Sigmoid colon (tissue), 7 donors: ENCODE data around the gene BHLHE41. TPM values are rescaled to one million over a fixed set of nuclear protein-coding genes. Genes with fewer than 3 reads are reported as not detected.

Experiments
- DNase-seq: peaks from one replicate; pipeline ENCODE4 v3.0.0-alpha.2; 2019
- H3K27ac ChIP-seq, 4 donors: fragments of 200-600 bp; sonication (generic); one replicate each; pipeline ENCODE4 v1.5.1; 2016 to 2019; ENCODE audit warnings: mild to moderate bottlenecking in 1 of 4
- H3K27me3 ChIP-seq, 3 donors: fragments of 200-600 bp; sonication (generic); one replicate each; pipeline ENCODE4 v1.5.1; 2019; ENCODE audit warnings: mild to moderate bottlenecking in 1 of 3
- H3K36me3 ChIP-seq, 4 donors: fragments of 200-600 bp; sonication (generic); one replicate each; pipeline ENCODE4 v1.5.1; 2016 to 2019
- H3K4me1 ChIP-seq, 4 donors: fragments of 200-600 bp; sonication (generic); one replicate each; pipeline ENCODE4 v1.5.1; 2017 to 2019
- H3K4me3 ChIP-seq, 4 donors: fragments of 200-600 bp; sonication (generic); one replicate each; pipeline ENCODE4 v1.5.1; 2017 to 2019; ENCODE audit warnings: mild to moderate bottlenecking in 2 of 4, moderate library complexity in 1 of 4
- H3K9me3 ChIP-seq, 4 donors: fragments of 200-600 bp in 3 of 4; sonication (generic) in 3 of 4; one replicate each; pipeline versions ENCODE4 v1.5.1 to v1.6.1; 2013 to 2019
- CTCF ChIP-seq, 4 experiments: fragments of 450-650 bp in 3 of 4; fragments of 200-600 bp in 1 of 4; IDR thresholded peaks; one replicate each; pipeline ENCODE4 v1.5.1; 2016 to 2019; ENCODE audit warnings: antibody characterized with exemption in 4 of 4, mild to moderate bottlenecking in 3 of 4, moderate library complexity in 2 of 4
- EP300 ChIP-seq, 4 donors: sonication (generic); formaldehyde crosslinking; IDR thresholded peaks; one replicate each; pipeline ENCODE4 v1.6.1; 2017; ENCODE audit warnings: antibody characterized with exemption in 4 of 4
- POLR2A ChIP-seq, 2 donors: fragments of 450-650 bp; IDR thresholded peaks; one replicate each; pipeline ENCODE4 v1.6.1; 2016; ENCODE audit warnings: antibody characterized with exemption in 2 of 2, mild to moderate bottlenecking in 2 of 2, moderate library complexity in 2 of 2
- POLR2AphosphoS5 ChIP-seq, 4 donors: sonication (generic); formaldehyde crosslinking; IDR thresholded peaks; one replicate each; pipeline ENCODE4 v1.6.1; 2017; ENCODE audit warnings: antibody characterized with exemption in 4 of 4
- WGBS, 2 donors: extraction: QIAGEN DNeasy Blood & Tissue Kit; methylation state at CpG; one replicate each; pipeline ENCODE4 v1.1.7; 2013; 5-methylcytosine and 5-hydroxymethylcytosine counted together
- intact Hi-C: fragments of 100-400 bp; cut with DNase I; formaldehyde crosslinking; loops from one replicate; pipeline ENCODE4 v1.15.1; 2023
- polyA plus RNA-seq, 3 donors: library from polyadenylated mRNA; stranded (reverse); fragments of 200-250 nt; gene quantifications; one replicate each; pipeline ENCODE4 v1.2.3, GENCODE V29; 2013
- total RNA-seq, 4 donors: library from RNA; depleted of rRNA; stranded (reverse); fragments of >200 nt; gene quantifications; one replicate each; pipeline ENCODE4 v1.1.0, GENCODE V29; 2016
- donor health status: healthy with polysubstance abuse.
- donor health status: Bipolar disorder and iron deficiency.
- donor health status: healthy.

BHLHE41 gene
- 1 to 10 TPM; 3.9 to 6.4 (median 6.0) TPM for total RNA-seq
- 10 to 100 TPM in 1 of 3 donors, 1 to 10 TPM in 2; 4.8 to 12.6 (median 6.2) TPM for polyA plus RNA-seq

- H3K4me1 ChIP-seq: peaks cover 0 to 46% (median 30%) of the 10 kb centered on the region in 4 donors
- no peaks in the 10 kb centered on the region for H3K9me3 ChIP-seq
- TF ChIP-seq POLR2A (IDR thresholded peaks at IDR 0.05) (peak; percentile 50 to 77), POLR2AphosphoS5 (IDR thresholded peaks at IDR 0.05) (peak; percentile 91 to 96 (median 94)), EP300 (IDR thresholded peaks at IDR 0.05) (no peak), CTCF (IDR thresholded peaks at IDR 0.05) (no peak)
- intact Hi-C loops: loop anchor here (5.0 to 10.0 kb wide), 2 partner anchors 100 to 398 kb away; no protein-coding TSS in a partner anchor
- H3K4me3 ChIP-seq: peak within 1 kb of the TSS; percentile 58 to 75 (median 68)
- no peaks in the 10 kb centered on the region for H3K36me3 ChIP-seq
- 2% methylated on average over 53 of the region's 54 CpGs for WGBS, 2 donors
- H3K27me3 ChIP-seq: no peaks in the 10 kb centered on the region
- peak; percentile 92 for DNase-seq
- peak within 1 kb of the TSS; percentile 95 to 99 (median 98) for H3K27ac ChIP-seq
These were observed at the start of gene BHLHE41 for GRCh38 chr12:26124446-26125399. Gene BHLHE41, minus strand, starts transcription at chr12:26125037. Its CDS starts 258 bp downstream, at chr12:26124779.

GRCh38 chr12:26172946-26173552, 48.2 kb upstream of the BHLHE41 start:
- H3K36me3 ChIP-seq: no peaks in the 10 kb centered on the region
- no peak for TF ChIP-seq CTCF (IDR thresholded peaks at IDR 0.05)
- intact Hi-C loops: no loop called here
- H3K4me1 ChIP-seq: no peaks in the 10 kb centered on the region
- H3K27ac ChIP-seq: no peak overlapping the region
- 24 to 60% methylated on average over 4 of the region's 4 CpGs for WGBS, 2 donors
- no peaks in the 10 kb centered on the region for H3K27me3 ChIP-seq
- H3K4me3 ChIP-seq: no peak overlapping the region
- H3K9me3 ChIP-seq: no peaks in the 10 kb centered on the region
- DNase-seq: no peak

- no peaks in the 10 kb centered on the region for H3K4me1 ChIP-seq
- no peaks in the 10 kb centered on the region for H3K9me3 ChIP-seq
- DNase-seq: no peak
- H3K4me3 ChIP-seq: no peak overlapping the region
- no peaks in the 10 kb centered on the region for H3K36me3 ChIP-seq
- intact Hi-C loops: no loop called here
- 82 to 88% methylated on average over 7 of the region's 7 CpGs for WGBS, 2 donors
- TF ChIP-seq POLR2A (IDR thresholded peaks at IDR 0.05) (no peak), EP300 (IDR thresholded peaks at IDR 0.05) (no peak), CTCF (IDR thresholded peaks at IDR 0.05) (no peak)
- no peak overlapping the region for H3K27ac ChIP-seq
- no peaks in the 10 kb centered on the region for H3K27me3 ChIP-seq
These were observed 47.7 kb upstream of the BHLHE41 start for GRCh38 chr12:26172539-26172938.

GRCh38 chr12:26172013-26172412, 47.2 kb upstream of the BHLHE41 start:
- no peak for TF ChIP-seq POLR2A (IDR thresholded peaks at IDR 0.05)
- no peak for TF ChIP-seq POLR2AphosphoS5 (IDR thresholded peaks at IDR 0.05)
- no peak for TF ChIP-seq EP300 (IDR thresholded peaks at IDR 0.05)
- no peak for TF ChIP-seq CTCF (IDR thresholded peaks at IDR 0.05)
- Histone ChIP-seq H3K27me3 (no peaks in the 10 kb centered on the region), H3K9me3 (no peaks in the 10 kb centered on the region), H3K27ac (no peak overlapping the region), H3K36me3 (no peaks in the 10 kb centered on the region), H3K4me3 (no peak overlapping the region), H3K4me1 (no peaks in the 10 kb centered on the region)
- DNase-seq: no peak
- 96 to 97% methylated on average over 4 of the region's 4 CpGs for WGBS, 2 donors
- intact Hi-C loops: no loop called here
